WTC11 (cell line): ENCODE results near the gene CERT1. TPM values are rescaled to one million over a fixed set of nuclear protein-coding genes. Genes with fewer than 3 reads are reported as not detected.
"Not testable (repeated sequence)": the region's sequence is repeated elsewhere in the genome, so short reads cannot be mapped to it uniquely, and the experiment has no call there.

Experiments used
- ATAC-seq: fragments of 200-7000 bp; cut with Tn5 transposase; 2 replicates; pipeline ENCODE4 v1.10.0; 2021; ENCODE audit warnings: mild to moderate bottlenecking, moderate library complexity
- CTCF ChIA-PET: fragments of 300-600 bp; sonication (Branson Sonifier 250); formaldehyde crosslinking; loops from one replicate; lab custom pipeline; 2021; ENCODE audit warnings: antibody characterized with exemption; lab: Charles Lee
- POLR2A ChIA-PET: fragments of 350-600 bp; sonication (Branson Sonifier 250); formaldehyde crosslinking; loops from one replicate; lab custom pipeline; 2021; ENCODE audit warnings: antibody characterized with exemption; lab: Charles Lee
- DNase-seq: peaks from one replicate; pipeline ENCODE4 v3.0.0; 2021; ENCODE audit warnings: low spot score
- H3K27ac Mint-ChIP-seq: 2 replicates; pipeline ENCODE4 v1.8.0; 2021; ENCODE audit warnings: mixed read lengths
- H3K27me3 Mint-ChIP-seq: 2 replicates; pipeline ENCODE4 v1.8.0; 2021; ENCODE audit warnings: low read depth, mild to moderate bottlenecking, moderate library complexity, mixed read lengths
- H3K36me3 Mint-ChIP-seq: 2 replicates; pipeline ENCODE4 v1.8.0; 2021; ENCODE audit warnings: mixed read lengths
- H3K4me1 Mint-ChIP-seq: 2 replicates; pipeline ENCODE4 v1.8.0; 2022; ENCODE audit warnings: mixed read lengths
- H3K4me3 Mint-ChIP-seq: 2 replicates; pipeline ENCODE4 v1.8.0; 2021; ENCODE audit warnings: mild to moderate bottlenecking, moderate library complexity, mixed read lengths
- H3K9me3 Mint-ChIP-seq: 2 replicates; pipeline ENCODE4 v1.8.0; 2021; ENCODE audit warnings: mixed read lengths
- EMX1 ChIP-seq: fragments of 250-450 bp; sonication (Bioruptor Pico); IDR thresholded peaks from 2 replicates; pipeline ENCODE4 v1.8.0; 2021; ENCODE audit warnings: mild to moderate bottlenecking
- FOXP1 ChIP-seq: sonication (generic); formaldehyde crosslinking; IDR thresholded peaks from 2 replicates; pipeline ENCODE4 v1.8.0; 2022; ENCODE audit warnings: missing genetic modification reagents, mild to moderate bottlenecking, moderate library complexity, borderline replicate concordance
- KAT7 ChIP-seq: sonication (generic); formaldehyde crosslinking; IDR thresholded peaks from 2 replicates; pipeline ENCODE4 v1.8.1; 2023; ENCODE audit warnings: missing genetic modification reagents, mild to moderate bottlenecking, borderline replicate concordance
- MYBL2 ChIP-seq: sonication (generic); formaldehyde crosslinking; IDR thresholded peaks from 2 replicates; pipeline ENCODE4 v1.8.1; 2023; ENCODE audit warnings: mild to moderate bottlenecking, moderate library complexity, missing genetic modification reagents
- NR1H2 ChIP-seq: sonication (generic); formaldehyde crosslinking; IDR thresholded peaks from 2 replicates; pipeline ENCODE4 v1.9.0; 2021; ENCODE audit warnings: mild to moderate bottlenecking, moderate library complexity, missing genetic modification reagents
- RELA ChIP-seq: sonication (generic); formaldehyde crosslinking; IDR thresholded peaks from 2 replicates; pipeline ENCODE4 v1.8.1; 2022; ENCODE audit warnings: missing genetic modification reagents, mild to moderate bottlenecking, borderline replicate concordance
- RORB ChIP-seq: fragments of 250-450 bp; sonication (Bioruptor Pico); IDR thresholded peaks from 2 replicates; pipeline ENCODE4 v1.9.0; 2021; ENCODE audit warnings: mild to moderate bottlenecking
- SMAD3 ChIP-seq: sonication (generic); formaldehyde crosslinking; IDR thresholded peaks from 2 replicates; pipeline ENCODE4 v1.8.0; 2022; ENCODE audit warnings: missing genetic modification reagents, mild to moderate bottlenecking, borderline replicate concordance
- ZNF219 ChIP-seq: sonication (generic); formaldehyde crosslinking; IDR thresholded peaks from 2 replicates; pipeline ENCODE4 v1.8.0; 2023; ENCODE audit warnings: missing genetic modification reagents, mild to moderate bottlenecking, borderline replicate concordance
- ZNF317 ChIP-seq: sonication (generic); formaldehyde crosslinking; IDR thresholded peaks from 2 replicates; pipeline ENCODE4 v1.8.1; 2023; ENCODE audit warnings: low read depth, mild to moderate bottlenecking, moderate library complexity, missing genetic modification reagents, borderline replicate concordance
- ZNF396 ChIP-seq: fragments of 250-450 bp; sonication (Bioruptor Pico); IDR thresholded peaks from 2 replicates; pipeline ENCODE4 v1.8.0; 2021; ENCODE audit warnings: mild to moderate bottlenecking, moderate library complexity, borderline replicate concordance
- ZNF416 ChIP-seq: fragments of 250-450 bp; sonication (Bioruptor Pico); IDR thresholded peaks from 2 replicates; pipeline ENCODE4 v1.9.0; 2021; ENCODE audit warnings: mild to moderate bottlenecking, inconsistent platforms
- total RNA-seq: library from RNA; stranded (reverse); gene quantifications from 3 replicates; pipeline ENCODE4 v1.2.3, GENCODE V29; 2021
- TF ChIP-seq, protein P1 (sequence below): sonication (generic); formaldehyde crosslinking; IDR thresholded peaks from 2 replicates; pipeline ENCODE4 v1.8.1; 2023; ENCODE audit warnings: mild to moderate bottlenecking, missing genetic modification reagents, moderate library complexity
- TF ChIP-seq, protein P2 (sequence below): sonication (generic); formaldehyde crosslinking; IDR thresholded peaks from 2 replicates; pipeline ENCODE4 v1.8.0; 2022; ENCODE audit warnings: mild to moderate bottlenecking, missing genetic modification reagents
- TF ChIP-seq, protein P3 (sequence below): sonication (generic); formaldehyde crosslinking; IDR thresholded peaks from 2 replicates; pipeline ENCODE4 v1.8.0; 2022; ENCODE audit warnings: mild to moderate bottlenecking, missing genetic modification reagents
- TF ChIP-seq, protein P4 (sequence below): sonication (generic); formaldehyde crosslinking; IDR thresholded peaks from 2 replicates; pipeline ENCODE4 v1.8.0; 2023; ENCODE audit warnings: missing genetic modification reagents, mild to moderate bottlenecking, borderline replicate concordance
- TF ChIP-seq, protein P5 (sequence below): sonication (generic); formaldehyde crosslinking; IDR thresholded peaks from 2 replicates; pipeline ENCODE4 v1.8.0; 2022; ENCODE audit warnings: missing genetic modification reagents
- TF ChIP-seq, protein P6 (sequence below): sonication (generic); formaldehyde crosslinking; IDR thresholded peaks from 2 replicates; pipeline ENCODE4 v1.8.1; 2023; ENCODE audit warnings: mild to moderate bottlenecking, missing genetic modification reagents, moderate library complexity
- TF ChIP-seq, protein P7 (sequence below): fragments of 250-450 bp; sonication (Bioruptor Pico); IDR thresholded peaks from 2 replicates; pipeline ENCODE4 v2.1.2; 2022; ENCODE audit warnings: mild to moderate bottlenecking, moderate library complexity

CERT1 gene
- total RNA-seq, 1 experiment from 2014 or later: 50.8 TPM

DNA sequence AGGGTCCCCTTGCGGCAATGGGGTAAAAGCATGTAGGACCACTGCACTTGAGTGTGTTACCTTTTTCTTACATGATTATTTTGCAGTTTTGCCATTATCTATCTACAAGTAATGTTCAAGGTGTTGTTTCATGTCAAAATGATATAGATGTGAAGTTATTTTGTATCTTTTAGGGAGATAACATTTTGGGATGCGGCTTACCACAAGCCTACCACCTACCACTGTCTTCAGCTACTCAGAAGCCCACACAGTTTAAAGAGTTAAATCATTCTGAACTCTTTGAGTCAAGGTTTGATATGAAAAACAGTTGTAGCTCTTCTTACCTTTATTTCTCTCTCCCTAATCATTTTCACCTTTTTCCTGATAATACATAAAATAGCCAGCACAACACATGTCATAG lies 19.8 kb downstream of the CERT1 start (continued):
- TF ChIP-seq, protein P1, sequence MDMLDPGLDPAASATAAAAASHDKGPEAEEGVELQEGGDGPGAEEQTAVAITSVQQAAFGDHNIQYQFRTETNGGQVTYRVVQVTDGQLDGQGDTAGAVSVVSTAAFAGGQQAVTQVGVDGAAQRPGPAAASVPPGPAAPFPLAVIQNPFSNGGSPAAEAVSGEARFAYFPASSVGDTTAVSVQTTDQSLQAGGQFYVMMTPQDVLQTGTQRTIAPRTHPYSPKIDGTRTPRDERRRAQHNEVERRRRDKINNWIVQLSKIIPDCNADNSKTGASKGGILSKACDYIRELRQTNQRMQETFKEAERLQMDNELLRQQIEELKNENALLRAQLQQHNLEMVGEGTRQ (CRISPR knock-in tag): no peak
- TF ChIP-seq, protein P2, sequence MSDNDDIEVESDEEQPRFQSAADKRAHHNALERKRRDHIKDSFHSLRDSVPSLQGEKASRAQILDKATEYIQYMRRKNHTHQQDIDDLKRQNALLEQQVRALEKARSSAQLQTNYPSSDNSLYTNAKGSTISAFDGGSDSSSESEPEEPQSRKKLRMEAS (CRISPR knock-in tag): no peak

DNA sequence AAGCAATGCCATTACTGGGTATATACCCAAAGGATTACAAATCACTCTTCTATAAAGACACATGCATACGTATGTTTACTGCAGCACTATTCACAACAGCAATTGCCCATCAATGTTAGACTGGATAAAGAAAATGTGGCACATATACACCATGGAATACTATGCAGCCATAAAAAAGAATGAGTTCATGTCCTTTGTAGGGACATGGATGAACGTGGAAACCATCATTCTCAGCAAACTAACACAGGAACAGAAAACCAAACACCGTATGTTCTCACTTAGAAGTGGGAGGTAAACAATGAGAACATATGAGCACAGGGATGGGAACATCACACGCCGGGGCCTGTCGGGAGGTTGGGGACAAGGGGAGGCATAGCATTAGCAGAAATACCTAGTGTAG lies 21.6 kb downstream of the CERT1 start:
- Mint-ChIP-seq H3K36me3 (peaks cover 48% of the 10 kb centered on the region), H3K9me3 (peaks cover 42% of the 10 kb centered on the region)
- CTCF ChIA-PET: not testable (repeated sequence)

DNA sequence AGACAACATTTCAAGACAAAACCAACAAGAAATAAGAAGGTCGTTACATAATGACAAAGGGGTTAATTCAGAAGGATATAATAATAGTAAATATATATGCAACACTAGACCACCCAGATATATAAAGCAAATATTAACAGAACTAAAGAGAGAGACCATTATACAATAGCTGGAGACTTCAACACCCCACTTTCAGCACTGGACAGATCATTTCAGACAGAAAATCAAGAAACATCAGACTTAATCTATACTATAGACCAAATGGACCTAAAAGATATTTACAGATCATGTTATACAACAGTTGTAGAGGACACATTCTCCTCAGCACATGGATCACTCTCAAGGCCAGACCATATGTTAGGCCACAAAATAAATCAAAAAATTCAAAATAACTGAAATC lies 26.8 kb downstream of the CERT1 start:
- Mint-ChIP-seq H3K27ac (no peak overlapping the region), H3K9me3 (peaks cover 33% of the 10 kb centered on the region), H3K4me3 (no peak overlapping the region), H3K36me3 (peaks cover 23% of the 10 kb centered on the region)
- CTCF ChIA-PET: no interaction called here
- DNase-seq: no peak
- TF ChIP-seq, protein P3, sequence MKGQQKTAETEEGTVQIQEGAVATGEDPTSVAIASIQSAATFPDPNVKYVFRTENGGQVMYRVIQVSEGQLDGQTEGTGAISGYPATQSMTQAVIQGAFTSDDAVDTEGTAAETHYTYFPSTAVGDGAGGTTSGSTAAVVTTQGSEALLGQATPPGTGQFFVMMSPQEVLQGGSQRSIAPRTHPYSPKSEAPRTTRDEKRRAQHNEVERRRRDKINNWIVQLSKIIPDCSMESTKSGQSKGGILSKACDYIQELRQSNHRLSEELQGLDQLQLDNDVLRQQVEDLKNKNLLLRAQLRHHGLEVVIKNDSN (CRISPR knock-in tag): no peak
- TF ChIP-seq RELA (no peak), EMX1 (no peak), MYBL2 (CRISPR knock-in tag) (no peak), ZNF317 (CRISPR knock-in tag) (no peak), KAT7 (CRISPR knock-in tag) (no peak), ZNF219 (CRISPR knock-in tag) (no peak)
- TF ChIP-seq, protein P4, sequence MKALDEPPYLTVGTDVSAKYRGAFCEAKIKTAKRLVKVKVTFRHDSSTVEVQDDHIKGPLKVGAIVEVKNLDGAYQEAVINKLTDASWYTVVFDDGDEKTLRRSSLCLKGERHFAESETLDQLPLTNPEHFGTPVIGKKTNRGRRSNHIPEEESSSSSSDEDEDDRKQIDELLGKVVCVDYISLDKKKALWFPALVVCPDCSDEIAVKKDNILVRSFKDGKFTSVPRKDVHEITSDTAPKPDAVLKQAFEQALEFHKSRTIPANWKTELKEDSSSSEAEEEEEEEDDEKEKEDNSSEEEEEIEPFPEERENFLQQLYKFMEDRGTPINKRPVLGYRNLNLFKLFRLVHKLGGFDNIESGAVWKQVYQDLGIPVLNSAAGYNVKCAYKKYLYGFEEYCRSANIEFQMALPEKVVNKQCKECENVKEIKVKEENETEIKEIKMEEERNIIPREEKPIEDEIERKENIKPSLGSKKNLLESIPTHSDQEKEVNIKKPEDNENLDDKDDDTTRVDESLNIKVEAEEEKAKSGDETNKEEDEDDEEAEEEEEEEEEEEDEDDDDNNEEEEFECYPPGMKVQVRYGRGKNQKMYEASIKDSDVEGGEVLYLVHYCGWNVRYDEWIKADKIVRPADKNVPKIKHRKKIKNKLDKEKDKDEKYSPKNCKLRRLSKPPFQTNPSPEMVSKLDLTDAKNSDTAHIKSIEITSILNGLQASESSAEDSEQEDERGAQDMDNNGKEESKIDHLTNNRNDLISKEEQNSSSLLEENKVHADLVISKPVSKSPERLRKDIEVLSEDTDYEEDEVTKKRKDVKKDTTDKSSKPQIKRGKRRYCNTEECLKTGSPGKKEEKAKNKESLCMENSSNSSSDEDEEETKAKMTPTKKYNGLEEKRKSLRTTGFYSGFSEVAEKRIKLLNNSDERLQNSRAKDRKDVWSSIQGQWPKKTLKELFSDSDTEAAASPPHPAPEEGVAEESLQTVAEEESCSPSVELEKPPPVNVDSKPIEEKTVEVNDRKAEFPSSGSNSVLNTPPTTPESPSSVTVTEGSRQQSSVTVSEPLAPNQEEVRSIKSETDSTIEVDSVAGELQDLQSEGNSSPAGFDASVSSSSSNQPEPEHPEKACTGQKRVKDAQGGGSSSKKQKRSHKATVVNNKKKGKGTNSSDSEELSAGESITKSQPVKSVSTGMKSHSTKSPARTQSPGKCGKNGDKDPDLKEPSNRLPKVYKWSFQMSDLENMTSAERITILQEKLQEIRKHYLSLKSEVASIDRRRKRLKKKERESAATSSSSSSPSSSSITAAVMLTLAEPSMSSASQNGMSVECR (CRISPR knock-in tag): no peak
- TF ChIP-seq, all 79 proteins: peak for 0
- no peak for ATAC-seq
- Mint-ChIP-seq H3K4me1 (peaks cover 17% of the 10 kb centered on the region), H3K27me3 (no peaks in the 10 kb centered on the region)
- POLR2A ChIA-PET: no interaction called here

More for the DNA sequence above, 21.6 kb downstream of the CERT1 start:
- H3K4me1 Mint-ChIP-seq, H3K4me3 Mint-ChIP-seq, DNase-seq, ATAC-seq, POLR2A ChIA-PET, H3K27me3 Mint-ChIP-seq, H3K27ac Mint-ChIP-seq: not testable (repeated sequence)

DNA sequence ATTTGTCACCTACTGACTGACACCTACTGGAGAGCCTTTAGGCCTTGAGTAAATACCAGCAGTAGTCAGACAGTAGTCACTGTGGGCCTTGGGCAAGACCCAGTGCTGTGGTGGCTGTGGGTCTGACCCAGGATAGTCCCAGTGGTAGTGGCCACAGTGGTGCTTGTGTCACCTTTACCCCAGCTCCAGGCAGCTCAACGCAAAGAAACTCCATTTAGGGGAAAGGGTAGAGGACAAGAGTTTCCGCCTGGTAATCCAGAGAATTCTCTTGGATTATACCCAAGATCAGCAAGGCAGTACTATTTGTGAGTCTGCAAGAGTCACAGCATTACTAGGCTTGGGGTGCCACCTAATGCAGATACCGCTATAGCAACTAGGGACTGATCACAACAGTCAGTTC lies 28.9 kb downstream of the CERT1 start:
- Mint-ChIP-seq H3K27me3 (no peaks in the 10 kb centered on the region), H3K27ac (no peak overlapping the region), H3K36me3 (peaks cover 8% of the 10 kb centered on the region), H3K9me3 (peaks cover 18% of the 10 kb centered on the region), H3K4me1 (peaks cover 25% of the 10 kb centered on the region), H3K4me3 (no peak overlapping the region)
- CTCF ChIA-PET: no interaction called here
- ATAC-seq: peak; percentile 81
- DNase-seq: no peak
- POLR2A ChIA-PET: no interaction called here
- TF ChIP-seq, protein P5, sequence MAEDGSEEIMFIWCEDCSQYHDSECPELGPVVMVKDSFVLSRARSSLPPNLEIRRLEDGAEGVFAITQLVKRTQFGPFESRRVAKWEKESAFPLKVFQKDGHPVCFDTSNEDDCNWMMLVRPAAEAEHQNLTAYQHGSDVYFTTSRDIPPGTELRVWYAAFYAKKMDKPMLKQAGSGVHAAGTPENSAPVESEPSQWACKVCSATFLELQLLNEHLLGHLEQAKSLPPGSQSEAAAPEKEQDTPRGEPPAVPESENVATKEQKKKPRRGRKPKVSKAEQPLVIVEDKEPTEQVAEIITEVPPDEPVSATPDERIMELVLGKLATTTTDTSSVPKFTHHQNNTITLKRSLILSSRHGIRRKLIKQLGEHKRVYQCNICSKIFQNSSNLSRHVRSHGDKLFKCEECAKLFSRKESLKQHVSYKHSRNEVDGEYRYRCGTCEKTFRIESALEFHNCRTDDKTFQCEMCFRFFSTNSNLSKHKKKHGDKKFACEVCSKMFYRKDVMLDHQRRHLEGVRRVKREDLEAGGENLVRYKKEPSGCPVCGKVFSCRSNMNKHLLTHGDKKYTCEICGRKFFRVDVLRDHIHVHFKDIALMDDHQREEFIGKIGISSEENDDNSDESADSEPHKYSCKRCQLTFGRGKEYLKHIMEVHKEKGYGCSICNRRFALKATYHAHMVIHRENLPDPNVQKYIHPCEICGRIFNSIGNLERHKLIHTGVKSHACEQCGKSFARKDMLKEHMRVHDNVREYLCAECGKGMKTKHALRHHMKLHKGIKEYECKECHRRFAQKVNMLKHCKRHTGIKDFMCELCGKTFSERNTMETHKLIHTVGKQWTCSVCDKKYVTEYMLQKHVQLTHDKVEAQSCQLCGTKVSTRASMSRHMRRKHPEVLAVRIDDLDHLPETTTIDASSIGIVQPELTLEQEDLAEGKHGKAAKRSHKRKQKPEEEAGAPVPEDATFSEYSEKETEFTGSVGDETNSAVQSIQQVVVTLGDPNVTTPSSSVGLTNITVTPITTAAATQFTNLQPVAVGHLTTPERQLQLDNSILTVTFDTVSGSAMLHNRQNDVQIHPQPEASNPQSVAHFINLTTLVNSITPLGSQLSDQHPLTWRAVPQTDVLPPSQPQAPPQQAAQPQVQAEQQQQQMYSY (CRISPR knock-in tag): no peak
- no peak for TF ChIP-seq ZNF416 (CRISPR knock-in tag)
- TF ChIP-seq FOXP1 (CRISPR knock-in tag): no peak
- TF ChIP-seq RORB: no peak
- TF ChIP-seq, protein P6, sequence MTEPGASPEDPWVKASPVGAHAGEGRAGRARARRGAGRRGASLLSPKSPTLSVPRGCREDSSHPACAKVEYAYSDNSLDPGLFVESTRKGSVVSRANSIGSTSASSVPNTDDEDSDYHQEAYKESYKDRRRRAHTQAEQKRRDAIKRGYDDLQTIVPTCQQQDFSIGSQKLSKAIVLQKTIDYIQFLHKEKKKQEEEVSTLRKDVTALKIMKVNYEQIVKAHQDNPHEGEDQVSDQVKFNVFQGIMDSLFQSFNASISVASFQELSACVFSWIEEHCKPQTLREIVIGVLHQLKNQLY (CRISPR knock-in tag): no peak
- no peak for TF ChIP-seq SMAD3 (CRISPR knock-in tag)
- no peak for TF ChIP-seq ZNF396 (CRISPR knock-in tag)
- no peak for TF ChIP-seq NR1H2 (CRISPR knock-in tag)
- TF ChIP-seq, protein P7, sequence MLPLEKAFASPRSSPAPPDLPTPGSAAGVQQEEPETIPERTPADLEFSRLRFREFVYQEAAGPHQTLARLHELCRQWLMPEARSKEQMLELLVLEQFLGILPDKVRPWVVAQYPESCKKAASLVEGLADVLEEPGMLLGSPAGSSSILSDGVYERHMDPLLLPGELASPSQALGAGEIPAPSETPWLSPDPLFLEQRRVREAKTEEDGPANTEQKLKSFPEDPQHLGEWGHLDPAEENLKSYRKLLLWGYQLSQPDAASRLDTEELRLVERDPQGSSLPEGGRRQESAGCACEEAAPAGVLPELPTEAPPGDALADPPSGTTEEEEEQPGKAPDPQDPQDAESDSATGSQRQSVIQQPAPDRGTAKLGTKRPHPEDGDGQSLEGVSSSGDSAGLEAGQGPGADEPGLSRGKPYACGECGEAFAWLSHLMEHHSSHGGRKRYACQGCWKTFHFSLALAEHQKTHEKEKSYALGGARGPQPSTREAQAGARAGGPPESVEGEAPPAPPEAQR (CRISPR knock-in tag): no peak
- no peak for TF ChIP-seq EMX1
